Fibroblast of pulmonary artery (primary cell): Measurements from ENCODE around the gene NKX2-1.

Experiments used
- DNase-seq: peaks from one replicate; pipeline ENCODE4 v3.0.0-alpha.2; 2010; ENCODE audit warnings: low read depth
- H3K4me3 ChIP-seq: replicated peaks from 2 replicates; pipeline ENCODE4 v1.5.1; 2011; ENCODE audit warnings: low read depth, mild to moderate bottlenecking, control low read depth, low read length, moderate library complexity
- TF ChIP-seq, protein P1 (sequence below): IDR thresholded peaks from 2 replicates; pipeline ENCODE4 v1.5.1; 2011; ENCODE audit warnings: mild to moderate bottlenecking, control low read depth, low read length, inconsistent platforms; ENCODE audit errors: missing control alignments

NKX2-1 gene

GRCh38 chr14:36521598-36522345, 1.7 kb upstream of the NKX2-1 start:
- H3K4me3 ChIP-seq, result no peak overlapping the region
- TF ChIP-seq, protein P1, sequence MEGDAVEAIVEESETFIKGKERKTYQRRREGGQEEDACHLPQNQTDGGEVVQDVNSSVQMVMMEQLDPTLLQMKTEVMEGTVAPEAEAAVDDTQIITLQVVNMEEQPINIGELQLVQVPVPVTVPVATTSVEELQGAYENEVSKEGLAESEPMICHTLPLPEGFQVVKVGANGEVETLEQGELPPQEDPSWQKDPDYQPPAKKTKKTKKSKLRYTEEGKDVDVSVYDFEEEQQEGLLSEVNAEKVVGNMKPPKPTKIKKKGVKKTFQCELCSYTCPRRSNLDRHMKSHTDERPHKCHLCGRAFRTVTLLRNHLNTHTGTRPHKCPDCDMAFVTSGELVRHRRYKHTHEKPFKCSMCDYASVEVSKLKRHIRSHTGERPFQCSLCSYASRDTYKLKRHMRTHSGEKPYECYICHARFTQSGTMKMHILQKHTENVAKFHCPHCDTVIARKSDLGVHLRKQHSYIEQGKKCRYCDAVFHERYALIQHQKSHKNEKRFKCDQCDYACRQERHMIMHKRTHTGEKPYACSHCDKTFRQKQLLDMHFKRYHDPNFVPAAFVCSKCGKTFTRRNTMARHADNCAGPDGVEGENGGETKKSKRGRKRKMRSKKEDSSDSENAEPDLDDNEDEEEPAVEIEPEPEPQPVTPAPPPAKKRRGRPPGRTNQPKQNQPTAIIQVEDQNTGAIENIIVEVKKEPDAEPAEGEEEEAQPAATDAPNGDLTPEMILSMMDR, result no peak
- no peak for DNase-seq

DNA sequence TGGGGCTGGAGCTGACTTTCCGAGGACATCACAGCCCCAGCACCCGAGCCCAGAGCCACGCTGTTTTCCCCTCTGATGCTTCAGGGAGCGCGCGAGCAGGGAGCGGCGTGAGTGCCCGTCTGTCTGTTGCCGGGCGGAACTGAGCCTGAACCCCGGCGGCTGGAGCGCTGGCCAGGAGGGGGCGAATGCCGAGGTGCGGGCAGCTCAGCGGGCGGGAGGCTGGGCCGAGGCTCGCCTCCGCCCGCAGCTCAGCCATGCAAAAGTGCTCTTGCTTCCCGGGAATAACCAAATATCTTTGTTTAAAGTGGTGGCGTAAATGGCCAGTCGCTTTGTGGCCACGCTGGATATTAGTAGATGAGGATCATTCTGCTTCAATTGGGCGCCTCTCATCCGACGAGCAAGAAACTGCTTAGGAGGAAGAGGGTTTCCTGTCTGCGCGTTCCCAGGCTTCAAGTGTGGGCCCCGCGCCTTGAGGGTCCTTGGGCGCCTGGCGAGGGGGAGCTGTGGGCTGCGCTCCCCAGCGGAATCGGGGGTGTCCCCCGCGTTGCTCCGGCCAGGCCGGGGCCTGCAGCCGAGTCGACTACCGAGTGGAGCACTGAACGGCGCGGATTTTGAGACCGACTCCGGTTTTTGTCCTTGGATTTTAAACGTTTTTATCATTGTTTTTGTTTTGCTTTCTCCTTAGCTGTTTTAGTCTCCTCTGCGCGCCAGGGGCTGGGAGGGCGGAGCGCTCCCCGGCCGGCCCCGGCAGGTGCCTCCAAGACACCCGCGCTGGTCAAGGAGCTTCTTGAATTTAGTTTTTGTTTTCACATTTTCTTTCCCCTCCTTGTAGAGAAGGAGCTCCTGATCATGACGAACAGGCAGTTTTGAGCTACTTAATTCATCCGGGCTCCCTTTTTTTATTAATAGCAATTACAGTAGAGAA, 831 bp upstream of the NKX2-1 start:
- H3K4me3 ChIP-seq, result no peak overlapping the region
- peak; percentile 6 for DNase-seq

GRCh38 chr14:36518586-36519430, 1.2 kb downstream of the NKX2-1 start:
- DNase-seq, result no peak
- H3K4me3 ChIP-seq, result no peak overlapping the region
- TF ChIP-seq, protein P1, result no peak

More for the DNA sequence above, 831 bp upstream of the NKX2-1 start:
- TF ChIP-seq, protein P1, result peak; percentile 4

DNA sequence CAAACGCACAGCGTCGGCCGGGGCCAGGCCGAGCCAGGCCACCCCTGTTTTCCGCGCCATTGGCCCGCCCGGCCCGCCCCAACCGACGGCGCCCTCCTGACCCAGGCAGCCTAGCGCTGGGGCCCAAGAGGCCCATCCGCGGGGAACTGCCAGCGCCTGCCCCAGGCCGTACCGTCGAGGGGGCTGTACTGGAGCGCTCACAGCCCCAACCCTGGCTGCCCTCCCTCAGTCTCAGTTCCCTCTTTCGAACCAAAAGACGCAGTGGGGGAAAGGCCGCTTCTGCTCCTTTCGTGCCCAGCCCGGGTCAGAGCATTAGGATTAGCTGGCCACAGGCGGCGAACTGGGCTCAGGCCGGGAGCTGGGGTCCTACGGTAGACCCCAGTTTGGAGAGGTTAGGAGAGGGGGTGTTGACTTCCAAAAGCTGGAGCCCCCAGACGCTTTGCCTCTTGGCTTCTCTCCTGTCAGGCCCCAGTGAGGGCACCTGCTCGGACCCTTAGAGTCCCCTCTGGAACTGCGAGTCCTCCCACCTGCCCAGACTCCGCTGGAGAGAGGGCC, 1.9 kb downstream of the NKX2-1 start:
- TF ChIP-seq, protein P1, result no peak
- no peak for DNase-seq

GRCh38 chr14:36517242-36518030, 2.6 kb downstream of the NKX2-1 start:
- no peak overlapping the region for H3K4me3 ChIP-seq
- TF ChIP-seq, protein P1, result no peak
- DNase-seq, result no peak

More for the DNA sequence above, 1.9 kb downstream of the NKX2-1 start:
- H3K4me3 ChIP-seq, result no peak overlapping the region
